Midbrain (tissue), 1 donor: ENCODE data around the gene RAB40A.
"Not testable (repeated sequence)": the region's sequence is repeated elsewhere in the genome, so short reads cannot be mapped to it uniquely, and the experiment has no call there.

ENCODE experiments used
- DNase-seq: peaks from one replicate; lab custom pipeline; 2025; lab: John Stamatoyannopoulos, UW

The RAB40A gene

GRCh38 chrX:103523605-103524004 lies 4.3 kb upstream of the RAB40A start:
- no peak for DNase-seq

GRCh38 chrX:103520386-103520785 lies 1.1 kb upstream of the RAB40A start:
- DNase-seq: no peak

DNA sequence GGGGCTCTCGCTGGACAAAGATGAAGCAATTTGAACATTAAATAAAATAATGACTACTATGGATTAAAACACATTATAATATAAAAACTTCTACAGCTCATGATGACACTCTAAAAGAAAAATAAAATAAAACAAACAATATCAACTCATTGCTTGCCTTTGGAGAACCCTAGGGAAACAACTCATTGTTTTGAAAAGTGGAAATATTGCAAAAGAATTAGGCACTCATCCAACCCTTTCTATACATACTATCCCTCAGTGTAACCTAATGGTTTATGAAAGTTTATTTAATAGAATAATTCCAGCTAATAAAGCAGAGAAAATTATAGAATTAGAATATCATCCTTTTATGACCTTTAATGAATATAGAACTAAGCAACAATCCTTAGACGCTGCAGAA lies 718 bp downstream of the RAB40A start:
- DNase-seq: no peak

DNA sequence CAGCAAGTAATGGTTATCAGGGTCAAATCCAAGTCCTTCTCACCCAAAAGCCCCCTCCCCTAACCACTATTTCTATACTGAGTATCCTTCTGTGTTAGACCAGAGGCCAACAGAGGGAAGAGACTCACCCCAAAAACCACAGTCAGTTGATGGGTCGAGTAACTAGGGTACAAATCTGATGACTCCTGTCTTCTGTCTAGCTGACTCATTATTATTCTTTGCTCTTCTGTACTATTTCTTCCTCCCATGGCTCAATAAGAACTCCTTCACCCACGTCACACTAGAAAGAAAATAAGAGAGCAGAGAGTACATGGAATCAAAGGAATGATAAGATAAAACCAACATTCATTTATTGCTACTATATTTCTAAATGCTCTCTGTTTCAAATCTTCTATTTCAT lies 2.0 kb downstream of the RAB40A start:
- DNase-seq: no peak

GRCh38 chrX:103513476-103514108 lies 5.7 kb downstream of the RAB40A start:
- no peak for DNase-seq

DNA sequence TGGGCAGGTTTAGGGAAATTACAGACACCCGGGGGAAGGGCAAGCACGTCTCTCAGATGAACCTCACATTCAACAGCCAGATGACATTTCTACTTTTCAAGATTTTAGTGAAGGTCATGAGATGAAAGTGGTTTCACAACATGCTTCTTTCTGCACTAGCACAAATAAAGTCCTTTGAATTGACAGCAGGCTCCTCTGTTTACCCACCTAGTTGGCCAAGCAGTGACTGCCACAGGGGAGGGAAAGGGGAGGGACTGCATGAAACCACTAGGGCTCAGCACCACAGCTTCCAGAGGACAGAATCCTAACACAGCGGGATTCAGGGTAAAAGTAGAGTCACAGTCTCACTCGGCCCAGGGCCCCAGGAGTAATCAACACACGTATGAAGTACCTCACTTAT lies 6.2 kb downstream of the RAB40A start:
- DNase-seq: no peak

DNA sequence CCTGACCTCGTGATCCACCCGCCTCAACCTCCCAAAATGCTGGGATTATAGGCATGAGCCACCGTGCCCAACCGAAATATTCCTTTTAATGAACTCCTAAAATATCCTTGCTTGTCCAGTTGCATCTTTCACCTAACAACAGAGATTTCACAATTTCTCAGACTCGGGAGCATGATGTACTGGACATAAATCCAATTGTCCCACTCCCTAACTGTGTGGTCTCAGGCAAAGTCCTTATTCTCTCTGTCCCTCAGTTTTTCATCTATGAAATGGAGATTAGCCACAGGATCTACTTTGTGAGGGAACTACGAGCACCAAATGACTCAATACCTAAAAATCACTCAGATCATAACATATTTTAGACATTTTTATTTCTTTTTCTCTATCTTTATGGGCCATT lies 9.3 kb downstream of the RAB40A start:
- no peak for DNase-seq

DNA sequence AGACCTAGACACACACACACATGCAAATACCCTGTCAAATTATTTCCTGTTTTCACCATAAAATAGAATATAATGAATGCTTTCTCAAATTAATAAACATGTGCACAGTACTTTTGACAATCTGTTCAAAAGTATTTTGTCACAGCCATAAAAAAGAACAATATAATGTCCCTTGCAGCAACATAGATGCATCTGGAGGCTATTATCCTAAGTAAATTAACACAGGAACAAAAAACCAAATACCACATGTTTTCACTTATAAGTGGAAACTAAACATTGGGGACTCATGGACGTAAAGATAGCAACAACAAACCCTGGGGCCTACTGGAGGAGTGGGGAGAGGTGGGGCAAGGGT lies 15.5 kb downstream of the RAB40A start:
- DNase-seq: no peak

- no peak for DNase-seq
Measured at GRCh38 chrX:103503163-103503852, 16.0 kb downstream of the RAB40A start.

DNA sequence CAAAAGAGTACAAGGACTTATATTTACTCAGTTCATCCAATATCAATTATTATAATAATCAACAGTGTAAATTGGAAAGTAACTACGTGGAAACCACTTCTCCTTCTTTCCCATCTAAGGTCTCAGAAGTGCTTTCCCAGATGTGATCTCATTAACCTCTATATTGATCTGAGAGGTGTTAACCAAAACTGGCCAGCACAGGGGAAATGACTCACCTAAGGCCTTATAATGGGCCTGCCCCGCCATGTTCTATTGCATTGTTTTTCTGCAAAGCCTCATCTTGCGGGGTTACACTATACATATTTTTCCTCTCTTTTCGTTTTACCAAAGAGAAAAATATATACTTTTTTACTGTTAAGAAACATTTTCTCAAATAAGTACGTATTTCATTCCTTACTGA lies 20.5 kb downstream of the RAB40A start:
- DNase-seq: no peak

GRCh38 chrX:103495786-103496185 lies 23.5 kb downstream of the RAB40A start:
- no peak for DNase-seq

DNA sequence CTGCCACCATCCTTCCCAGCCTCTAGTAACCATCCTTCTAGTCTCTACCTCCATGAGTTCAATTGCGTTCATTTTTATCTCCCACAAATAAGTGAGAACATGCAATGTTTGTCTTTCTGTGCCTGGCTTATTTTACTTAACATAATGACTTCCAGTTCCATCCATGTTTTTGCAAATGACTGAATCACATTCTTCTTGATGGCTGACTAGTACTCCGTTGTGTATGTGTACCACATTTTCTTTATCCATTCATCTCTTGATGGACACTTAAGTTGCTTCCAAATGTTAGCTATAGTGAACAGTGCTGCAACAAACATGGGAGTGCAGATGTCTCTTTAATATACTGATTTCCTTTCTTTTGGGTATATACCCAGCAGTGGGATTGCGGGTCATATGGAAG lies 25.7 kb downstream of the RAB40A start:
- DNase-seq: not testable (repeated sequence)

DNA sequence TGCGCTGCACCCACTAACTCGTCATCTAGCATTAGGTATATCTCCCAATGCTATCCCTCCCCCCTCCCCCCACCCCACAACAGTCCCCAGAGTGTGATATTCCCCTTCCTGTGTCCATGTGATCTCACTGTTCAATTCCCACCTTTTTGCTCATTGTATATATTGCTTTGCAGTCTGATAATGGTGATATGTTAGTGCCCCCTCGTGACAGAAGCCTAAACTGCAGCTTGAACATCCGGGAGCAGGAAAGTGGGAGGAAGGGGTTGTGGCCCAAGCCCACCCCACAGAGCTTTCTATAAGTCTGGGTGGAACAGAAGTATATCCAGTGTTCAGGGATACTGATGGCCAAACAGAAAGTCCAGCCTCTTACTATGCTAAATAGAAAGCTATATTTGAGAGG lies 29.6 kb downstream of the RAB40A start:
- peak; percentile 25 for DNase-seq

DNA sequence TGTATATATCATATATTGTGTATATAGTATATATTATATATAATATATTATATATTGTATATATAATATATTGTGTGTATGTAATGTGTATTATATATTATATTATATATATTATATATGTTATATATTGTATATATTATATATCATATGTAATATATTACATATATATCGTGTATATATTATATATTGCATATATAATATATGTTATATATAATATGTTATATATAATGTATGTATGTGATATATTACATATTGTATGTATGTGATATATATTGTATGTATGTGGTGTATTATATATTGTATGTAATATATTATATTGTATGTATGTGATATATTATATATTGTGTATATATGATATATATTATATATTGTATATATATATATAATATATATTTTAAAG lies 30.5 kb downstream of the RAB40A start:
- DNase-seq: no peak

- DNase-seq: no peak
Measured at GRCh38 chrX:103488332-103488731, 31.0 kb downstream of the RAB40A start.

- DNase-seq: no peak
Measured at GRCh38 chrX:103483720-103484119, 35.6 kb downstream of the RAB40A start.

- DNase-seq: no peak
Measured at GRCh38 chrX:103480526-103480925, 38.8 kb downstream of the RAB40A start.

DNA sequence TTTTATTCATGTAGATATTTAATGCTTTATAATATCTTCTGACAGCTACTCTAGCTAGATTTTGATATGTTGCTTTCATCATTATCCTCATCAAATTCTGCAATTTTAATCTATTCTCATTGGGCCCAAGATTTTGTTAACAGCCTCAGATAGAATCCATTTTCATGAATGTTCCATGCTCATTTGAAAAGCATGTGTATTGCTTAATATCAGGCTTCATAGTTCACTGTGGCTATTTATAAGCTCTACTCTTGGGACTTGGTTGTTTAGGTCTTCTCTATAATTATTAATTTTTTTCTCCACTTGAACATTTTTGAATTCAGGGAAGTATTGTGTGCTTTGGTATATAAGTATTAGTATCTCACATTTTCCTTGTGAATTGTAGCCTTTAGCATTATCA lies 41.8 kb downstream of the RAB40A start:
- DNase-seq: no peak

DNA sequence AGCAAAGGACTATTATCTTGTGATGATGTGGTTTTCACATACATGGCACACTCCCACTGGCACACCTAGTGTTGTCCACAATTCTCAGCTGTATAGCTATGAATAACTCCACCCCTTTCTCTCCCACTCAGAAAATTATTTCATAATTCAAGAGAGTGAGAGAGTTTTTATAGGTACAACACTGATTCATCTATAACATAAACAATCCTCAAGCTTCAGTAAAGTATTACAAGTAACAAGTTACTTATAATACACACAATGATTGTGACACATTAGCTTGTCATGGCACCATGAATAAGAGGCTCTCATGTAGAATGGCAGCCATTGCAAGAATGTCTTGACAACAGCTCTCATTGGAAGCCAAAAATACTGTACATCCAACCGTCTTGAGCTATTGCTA lies 43.9 kb downstream of the RAB40A start:
- no peak for DNase-seq

DNA sequence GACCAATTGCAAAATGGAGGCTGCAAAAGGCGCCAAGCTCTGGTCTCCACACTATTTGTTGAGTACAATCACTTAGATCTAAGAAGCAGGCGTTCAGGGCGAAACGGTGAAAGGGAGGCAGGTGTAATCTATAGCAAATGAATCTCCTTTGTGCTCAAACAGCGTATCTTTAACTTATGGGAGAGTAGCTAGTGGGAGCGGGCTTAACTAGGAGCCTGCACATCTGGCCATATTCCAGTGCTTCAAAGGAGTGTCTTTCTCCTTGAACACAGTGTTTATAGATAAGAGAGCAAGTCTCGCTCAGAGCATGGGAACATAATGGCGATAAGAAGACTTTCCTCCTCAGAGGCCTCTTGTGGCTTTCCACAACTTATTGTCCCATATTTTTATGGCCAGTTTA lies 49.3 kb downstream of the RAB40A start:
- DNase-seq: not testable (repeated sequence)

GRCh38 chrX:103467887-103468286 lies 51.4 kb downstream of the RAB40A start:
- no peak for DNase-seq

DNA sequence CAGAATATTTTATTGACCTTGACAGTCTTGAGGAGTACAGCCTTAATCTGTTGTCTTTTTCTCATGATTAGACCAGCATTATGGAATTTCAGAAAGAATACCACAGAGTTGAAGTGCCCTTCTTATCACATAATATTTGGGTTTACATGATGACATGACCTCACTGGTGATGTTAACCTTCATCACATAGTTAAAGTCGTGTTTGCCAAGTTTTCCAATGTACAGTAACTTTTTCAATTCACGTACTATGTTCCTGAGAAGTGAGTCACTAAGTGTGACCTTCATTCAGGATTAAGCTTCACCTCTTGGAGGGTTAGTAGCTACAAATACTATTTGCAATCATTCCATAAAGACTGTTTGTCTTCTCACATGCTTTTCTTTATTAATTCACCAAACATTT lies 52.1 kb downstream of the RAB40A start:
- DNase-seq: no peak

DNA sequence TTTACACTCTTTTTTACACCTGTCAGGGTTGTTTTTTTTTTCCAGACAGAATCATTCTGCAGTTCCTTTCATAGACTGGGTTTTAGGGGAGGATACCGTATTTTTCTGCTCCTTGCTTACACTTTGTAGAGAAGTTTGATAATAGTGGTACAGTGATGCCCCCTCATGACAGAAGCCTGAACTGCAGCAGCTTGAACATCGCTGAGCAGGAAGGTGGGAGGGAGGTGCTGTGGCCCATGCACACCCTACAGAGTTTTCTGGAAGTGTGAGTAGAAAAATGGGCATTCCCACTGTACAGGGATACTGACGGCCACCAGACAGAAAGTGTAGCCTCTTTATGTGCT lies 54.5 kb downstream of the RAB40A start:
- DNase-seq: peak; percentile 80

GRCh38 chrX:103464072-103464773 lies 55.1 kb downstream of the RAB40A start:
- peak; percentile 5 for DNase-seq
